ENCODE data around the gene KLHL26. TPM values are rescaled to one million over a fixed set of nuclear protein-coding genes. Genes with fewer than 3 reads are reported as not detected.
"Not testable (repeated sequence)": the region's sequence is repeated elsewhere in the genome, so short reads cannot be mapped to it uniquely, and the experiment has no call there.

KLHL26 gene
- 11.6 and 11.7 TPM in 2 replicates for total RNA-seq

DNA sequence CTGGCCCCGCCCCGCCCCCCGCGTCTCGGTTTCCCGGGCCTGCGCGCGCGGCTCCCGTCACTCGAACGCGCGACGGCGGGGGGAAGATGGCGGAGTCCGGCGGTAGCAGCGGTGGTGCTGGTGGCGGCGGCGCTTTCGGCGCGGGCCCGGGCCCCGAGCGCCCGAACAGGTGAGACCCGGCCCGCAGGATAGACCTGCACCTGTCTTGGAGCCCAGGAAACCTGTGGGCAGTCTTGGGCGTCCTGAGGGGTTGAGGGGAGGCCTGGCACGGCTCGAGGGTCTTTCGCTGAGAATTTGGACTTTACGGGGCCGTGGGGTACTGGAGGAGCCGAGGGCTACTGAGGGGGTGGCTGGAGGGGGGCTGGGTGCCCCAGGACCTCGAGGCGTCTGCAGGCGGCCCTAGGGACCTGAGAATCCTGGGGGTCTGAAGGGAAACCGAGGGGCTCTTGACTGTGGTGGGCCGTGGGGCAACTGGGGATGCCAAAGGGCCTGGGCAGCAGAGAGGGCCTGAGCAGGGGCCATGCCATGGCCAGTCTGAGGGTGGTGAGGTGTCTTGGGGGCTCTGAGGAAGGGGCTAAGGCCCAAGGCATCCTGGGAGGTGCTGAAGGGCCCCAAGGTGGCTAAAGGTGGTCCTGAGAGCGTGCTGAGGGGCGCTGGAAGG is at the start of gene KLHL26:
Gene KLHL26 (plus strand): TSS at position 60 of the 661 bp plus-strand sequence. CDS start 27 bp downstream, at position 87.
- H3K36me3 Mint-ChIP-seq (ENCODE audit: low read depth) = peaks cover 3% of the 10 kb centered on the region
- peak within 1 kb of the TSS; percentile 87 for H3K27ac Mint-ChIP-seq
- peaks cover 5% of the 10 kb centered on the region for H3K27me3 Mint-ChIP-seq (ENCODE audit: low read depth)
- H3K4me1 Mint-ChIP-seq (ENCODE audit: low read depth) = peaks cover 20% of the 10 kb centered on the region
- H3K4me3 Mint-ChIP-seq (ENCODE audit: low read depth) = peak within 1 kb of the TSS; percentile 85
- intact Hi-C loops (cut with micrococcal nuclease) = loop anchor here (1.0 to 5.0 kb wide), 4 partner anchors 115 to 295 kb away; partner anchors contain the start of genes COPE, DDX49, ELL and UPF1
- no peak for DNase-seq (ENCODE audit: low spot score)
- no peaks in the 10 kb centered on the region for H3K9me3 Mint-ChIP-seq

GRCh38 chr19:18587561-18587960 is 49.3 kb upstream of the KLHL26 start:
- no peaks in the 10 kb centered on the region for H3K27me3 Mint-ChIP-seq (ENCODE audit: low read depth)
- peaks cover 30% of the 10 kb centered on the region for H3K4me1 Mint-ChIP-seq (ENCODE audit: low read depth)
- no peak for DNase-seq (ENCODE audit: low spot score)
- peak overlapping the region; percentile 93 for H3K27ac Mint-ChIP-seq
- peaks cover 25% of the 10 kb centered on the region for H3K36me3 Mint-ChIP-seq (ENCODE audit: low read depth)
- H3K4me3 Mint-ChIP-seq (ENCODE audit: low read depth) = peak overlapping the region; percentile 84
- intact Hi-C loops (cut with micrococcal nuclease) = no loop called here
- no peaks in the 10 kb centered on the region for H3K9me3 Mint-ChIP-seq

- Mint-ChIP-seq H3K4me1 (ENCODE audit: low read depth) (peaks cover 30% of the 10 kb centered on the region), H3K27ac (peak overlapping the region; percentile 93), H3K9me3 (no peaks in the 10 kb centered on the region), H3K4me3 (ENCODE audit: low read depth) (peak overlapping the region; percentile 84), H3K36me3 (ENCODE audit: low read depth) (peaks cover 27% of the 10 kb centered on the region), H3K27me3 (ENCODE audit: low read depth) (no peaks in the 10 kb centered on the region)
- intact Hi-C loops (cut with micrococcal nuclease) = loop anchor here (1.0 to 2.0 kb wide), 2 partner anchors 43 to 66 kb away; partner anchors contain the start of gene ELL
- DNase-seq (ENCODE audit: low spot score) = no peak
These were observed 48.7 kb upstream of the KLHL26 start for GRCh38 chr19:18587962-18588610.

DNA sequence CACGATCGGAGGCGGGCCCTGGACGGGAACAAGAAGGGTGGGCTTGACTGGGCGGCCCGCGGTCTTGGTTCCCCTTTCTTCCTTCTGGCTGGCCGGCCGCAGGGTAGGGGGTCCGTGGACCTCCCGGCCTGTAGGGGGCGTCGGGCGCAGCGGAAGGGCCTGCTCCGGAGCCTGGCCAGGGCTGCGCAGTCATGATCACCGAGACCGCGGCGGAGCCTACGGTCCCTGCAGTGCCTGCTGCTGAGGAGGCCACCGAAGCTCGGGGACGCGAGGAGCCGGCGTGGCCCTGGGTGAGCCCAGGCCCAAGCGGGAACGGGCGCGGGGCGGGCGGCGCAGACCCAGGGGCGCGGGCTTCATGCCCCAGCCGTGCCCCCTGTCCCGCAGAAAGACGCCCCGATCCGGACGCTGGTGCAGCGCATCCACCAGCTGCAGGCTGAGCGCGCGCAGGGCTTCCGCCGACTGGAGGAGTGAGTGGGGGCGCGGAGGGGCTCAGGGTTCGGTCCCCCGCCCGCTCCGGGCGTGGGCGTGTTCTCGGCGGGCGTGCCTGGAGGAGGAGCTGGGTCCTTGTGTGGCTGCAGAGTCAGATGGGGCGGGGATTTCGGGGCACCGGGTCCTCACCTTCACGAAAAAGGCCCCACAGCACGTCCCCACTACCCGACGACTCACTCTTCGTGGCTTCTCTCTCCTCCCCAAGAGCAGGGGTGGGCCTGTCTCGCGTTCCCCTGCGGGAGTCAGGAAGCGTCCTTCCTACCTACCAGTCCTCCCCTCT is 48.0 kb upstream of the KLHL26 start, which contains the start of gene REX1BD:
Gene REX1BD (plus strand): TSS at position 188 of the 769 bp plus-strand sequence. CDS start 4 bp downstream, at position 192.
- Mint-ChIP-seq H3K4me1 (ENCODE audit: low read depth) (peaks cover 31% of the 10 kb centered on the region), H3K27ac (peak within 1 kb of the TSS; percentile 93), H3K36me3 (ENCODE audit: low read depth) (peaks cover 28% of the 10 kb centered on the region), H3K4me3 (ENCODE audit: low read depth) (peak within 1 kb of the TSS; percentile 84), H3K27me3 (ENCODE audit: low read depth) (no peaks in the 10 kb centered on the region), H3K9me3 (no peaks in the 10 kb centered on the region)
- intact Hi-C loops (cut with micrococcal nuclease) = loop anchor here (1.0 to 2.0 kb wide), 3 partner anchors 17 to 66 kb away; partner anchors contain the start of genes ELL and UBA52
- DNase-seq (ENCODE audit: low spot score) = peak; percentile 86

GRCh38 chr19:18589380-18590272 is 47.2 kb upstream of the KLHL26 start:
- peaks cover 28% of the 10 kb centered on the region for H3K36me3 Mint-ChIP-seq (ENCODE audit: low read depth)
- peak overlapping the region; percentile 84 for H3K4me3 Mint-ChIP-seq (ENCODE audit: low read depth)
- peak; percentile 74 for DNase-seq (ENCODE audit: low spot score)
- H3K27ac Mint-ChIP-seq = peak overlapping the region; percentile 92
- H3K4me1 Mint-ChIP-seq (ENCODE audit: low read depth) = peaks cover 32% of the 10 kb centered on the region
- intact Hi-C loops (cut with micrococcal nuclease) = loop anchor here (1.0 to 5.0 kb wide), 3 partner anchors 18 to 258 kb away; partner anchors contain the start of gene UBA52
- H3K9me3 Mint-ChIP-seq = no peaks in the 10 kb centered on the region
- peaks cover 1% of the 10 kb centered on the region for H3K27me3 Mint-ChIP-seq (ENCODE audit: low read depth)

GRCh38 chr19:18590273-18591272 is 46.3 kb upstream of the KLHL26 start:
- intact Hi-C loops (cut with micrococcal nuclease) = loop anchor here (5.0 kb wide), 1 partner anchor 257 kb away; no protein-coding TSS in a partner anchor
- peak overlapping the region; percentile 92 for H3K27ac Mint-ChIP-seq
- peak overlapping the region; percentile 84 for H3K4me3 Mint-ChIP-seq (ENCODE audit: low read depth)
- H3K36me3 Mint-ChIP-seq (ENCODE audit: low read depth) = peaks cover 28% of the 10 kb centered on the region
- no peak for DNase-seq (ENCODE audit: low spot score)
- no peaks in the 10 kb centered on the region for H3K9me3 Mint-ChIP-seq
- H3K4me1 Mint-ChIP-seq (ENCODE audit: low read depth) = peaks cover 30% of the 10 kb centered on the region
- H3K27me3 Mint-ChIP-seq (ENCODE audit: low read depth) = peaks cover 7% of the 10 kb centered on the region

DNA sequence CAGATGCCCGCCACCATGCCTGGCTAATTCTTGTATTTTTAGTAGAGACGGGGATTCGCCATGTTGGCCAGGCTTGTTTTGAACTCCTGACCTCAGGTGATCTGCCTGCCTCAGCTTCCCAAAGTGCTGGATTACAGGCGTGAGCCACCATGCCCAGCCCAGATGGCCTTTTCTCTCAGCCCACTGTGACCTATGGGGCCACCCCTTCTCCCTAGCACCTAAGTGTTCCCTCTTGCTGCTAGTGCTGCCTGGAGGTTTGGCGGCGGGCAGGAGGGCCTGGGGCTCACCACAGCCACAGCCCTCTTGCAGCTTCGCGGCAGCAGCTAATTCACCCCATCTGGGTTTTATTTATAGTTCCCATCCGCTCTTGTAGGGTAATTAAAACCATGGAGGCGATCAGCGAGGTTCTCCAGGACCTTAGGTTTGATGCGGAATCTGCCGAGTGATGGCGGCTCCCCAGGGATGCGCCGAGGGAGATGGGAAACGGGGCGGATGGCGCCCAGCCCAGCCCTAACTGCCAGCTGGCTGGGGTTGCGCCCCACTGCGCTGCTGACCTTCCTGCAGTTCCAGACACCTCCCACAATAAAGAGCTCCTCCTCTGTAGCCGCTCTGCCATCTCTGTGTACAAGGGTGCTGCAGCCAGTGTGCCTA is 45.0 kb upstream of the KLHL26 start:
- Mint-ChIP-seq H3K4me3 (ENCODE audit: low read depth) (peak overlapping the region; percentile 33), H3K4me1 (ENCODE audit: low read depth) (peaks cover 26% of the 10 kb centered on the region), H3K27ac (no peak overlapping the region), H3K36me3 (ENCODE audit: low read depth) (peaks cover 28% of the 10 kb centered on the region), H3K9me3 (no peaks in the 10 kb centered on the region), H3K27me3 (ENCODE audit: low read depth) (peaks cover 14% of the 10 kb centered on the region)
- no peak for DNase-seq (ENCODE audit: low spot score)
- intact Hi-C loops (cut with micrococcal nuclease) = loop anchor here (5.0 kb wide), 1 partner anchor 255 kb away; no protein-coding TSS in a partner anchor

DNA sequence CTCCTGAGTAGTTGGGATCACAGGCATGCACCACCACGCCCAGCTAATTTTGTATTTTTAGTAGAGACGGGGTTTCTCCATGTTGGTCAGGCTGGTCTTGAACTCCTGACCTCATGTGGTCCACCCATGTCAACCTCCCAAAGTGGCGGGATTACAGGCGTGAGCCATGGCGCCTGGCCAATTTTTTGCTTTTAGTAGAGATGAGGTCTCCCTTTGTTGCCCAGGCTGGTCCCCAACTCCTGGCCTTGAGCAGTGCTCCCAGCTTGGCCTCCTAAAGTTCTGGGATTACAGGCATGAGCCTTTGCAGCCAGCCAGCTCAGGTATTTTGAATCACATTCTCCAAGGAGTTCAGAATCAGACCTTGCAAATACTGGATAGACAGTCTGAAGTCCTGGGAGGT is 44.1 kb upstream of the KLHL26 start:
- not testable (repeated sequence) for DNase-seq (ENCODE audit: low spot score); H3K9me3 Mint-ChIP-seq; H3K4me3 Mint-ChIP-seq (ENCODE audit: low read depth); H3K27ac Mint-ChIP-seq
- Mint-ChIP-seq H3K4me1 (ENCODE audit: low read depth) (peaks cover 23% of the 10 kb centered on the region), H3K36me3 (ENCODE audit: low read depth) (peaks cover 28% of the 10 kb centered on the region), H3K27me3 (ENCODE audit: low read depth) (peaks cover 14% of the 10 kb centered on the region)
- intact Hi-C loops (cut with micrococcal nuclease) = loop anchor here (5.0 kb wide), 1 partner anchor 255 kb away; no protein-coding TSS in a partner anchor

DNA sequence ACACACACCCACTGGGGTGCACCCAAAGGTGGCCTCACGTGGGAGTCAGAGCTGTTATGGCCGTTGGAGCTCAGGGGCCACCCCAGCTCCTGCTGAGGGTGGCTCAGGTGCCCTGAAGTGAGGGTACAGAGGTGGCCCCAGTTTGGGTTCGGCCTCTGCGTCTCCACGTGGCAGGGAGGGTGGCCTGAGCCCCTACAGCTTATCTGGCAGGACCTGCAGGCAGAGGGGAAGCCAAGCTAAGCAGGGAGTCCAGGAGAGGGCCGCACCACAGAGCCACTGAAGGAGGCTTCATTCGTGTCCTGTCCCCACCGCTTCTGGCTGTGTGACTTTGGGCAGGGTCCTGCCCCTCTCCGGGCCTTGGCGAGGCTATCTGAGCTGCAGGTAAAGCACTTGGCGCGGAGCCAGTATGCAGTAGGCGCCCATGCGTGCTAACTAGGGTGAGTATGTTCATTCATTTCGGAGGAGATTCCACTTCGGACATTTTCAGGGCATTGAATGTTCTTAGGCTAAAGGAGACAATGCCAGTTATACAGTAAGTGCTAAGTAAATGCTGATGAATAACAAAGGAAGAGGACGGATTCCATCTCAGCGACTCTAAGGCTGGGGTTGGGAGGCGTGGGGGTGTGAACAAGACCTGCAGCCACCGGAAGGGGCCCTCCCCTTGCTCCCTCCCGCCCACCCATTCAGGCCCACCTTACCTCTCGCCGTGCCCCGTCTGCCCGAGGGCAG is 43.3 kb upstream of the KLHL26 start:
- Mint-ChIP-seq H3K36me3 (ENCODE audit: low read depth) (peaks cover 28% of the 10 kb centered on the region), H3K27me3 (ENCODE audit: low read depth) (peaks cover 14% of the 10 kb centered on the region), H3K4me3 (ENCODE audit: low read depth) (peak overlapping the region; percentile 9), H3K9me3 (no peaks in the 10 kb centered on the region), H3K4me1 (ENCODE audit: low read depth) (peaks cover 17% of the 10 kb centered on the region), H3K27ac (no peak overlapping the region)
- intact Hi-C loops (cut with micrococcal nuclease) = loop anchor here (5.0 kb wide), 1 partner anchor 254 kb away; no protein-coding TSS in a partner anchor
- no peak for DNase-seq (ENCODE audit: low spot score)

All from activated T-helper 2 cell treated with anti-CD3 and anti-CD28 coated beads, Interferon-gamma antibody, Interleukin-2, Interleukin-4, amounts not matched to agents 10 μg/mL and 5 μg/mL and 100 μg/mL, durations not matched to agents 14 hours and 24 hours and 36 hours (primary cell).